IMR-90 (cell line): ENCODE measurements around the gene ITPK1.

ENCODE experiments used
- BHLHE40 ChIP-seq: fragments of 150-350 bp; IDR thresholded peaks from 2 replicates; pipeline ENCODE4 v1.6.1; 2016; ENCODE audit warnings: mild to moderate bottlenecking, low read depth, low read length
- CTCF ChIP-seq: conservative IDR thresholded peaks from 2 replicates; pipeline ENCODE4 v1.5.1; 2012; ENCODE audit warnings: mild to moderate bottlenecking, low read depth, low read length, improper control_type of control experiment
- MAFK ChIP-seq: IDR thresholded peaks from 2 replicates; pipeline ENCODE4 v1.6.1; 2012; ENCODE audit warnings: low read depth, low read length, improper control_type of control experiment
- MXI1 ChIP-seq: IDR thresholded peaks from 2 replicates; pipeline ENCODE4 v1.6.1; 2012; ENCODE audit warnings: low read depth, mild to moderate bottlenecking, low read length, moderate library complexity, borderline replicate concordance
- POLR2A ChIP-seq: IDR thresholded peaks from 2 replicates; pipeline ENCODE4 v1.6.1; 2012; ENCODE audit warnings: mild to moderate bottlenecking, low read depth, low read length
- RFX5 ChIP-seq: IDR thresholded peaks from 2 replicates; pipeline ENCODE4 v1.8.0; 2012; ENCODE audit warnings: low read depth, mild to moderate bottlenecking, low read length, moderate library complexity
- USF2 ChIP-seq: fragments of 150-350 bp; IDR thresholded peaks from 2 replicates; pipeline ENCODE4 v1.6.1; 2017; ENCODE audit warnings: mild to moderate bottlenecking, antibody characterized with exemption, low read length, low read depth

- no peak for TF ChIP-seq CTCF
- no peak for TF ChIP-seq MXI1
- TF ChIP-seq USF2, result no peak
- no peak for TF ChIP-seq POLR2A
- TF ChIP-seq BHLHE40, result no peak
- no peak for TF ChIP-seq MAFK
- no peak for TF ChIP-seq RFX5
Observed at GRCh38 chr14:92906420-92906819, 209.3 kb downstream of the ITPK1 start.
